ENCODE data around the gene C2CD3. TPM values are rescaled to one million over a fixed set of nuclear protein-coding genes. Genes with fewer than 3 reads are reported as not detected.

Gene C2CD3
- total and polyA plus RNA-seq, 10 of the 15 experiments (the other 5 are each of a cell fraction or from before 2014, with no cell fraction given) = 2.3 to 24.0 (median 16.3) TPM

DNA sequence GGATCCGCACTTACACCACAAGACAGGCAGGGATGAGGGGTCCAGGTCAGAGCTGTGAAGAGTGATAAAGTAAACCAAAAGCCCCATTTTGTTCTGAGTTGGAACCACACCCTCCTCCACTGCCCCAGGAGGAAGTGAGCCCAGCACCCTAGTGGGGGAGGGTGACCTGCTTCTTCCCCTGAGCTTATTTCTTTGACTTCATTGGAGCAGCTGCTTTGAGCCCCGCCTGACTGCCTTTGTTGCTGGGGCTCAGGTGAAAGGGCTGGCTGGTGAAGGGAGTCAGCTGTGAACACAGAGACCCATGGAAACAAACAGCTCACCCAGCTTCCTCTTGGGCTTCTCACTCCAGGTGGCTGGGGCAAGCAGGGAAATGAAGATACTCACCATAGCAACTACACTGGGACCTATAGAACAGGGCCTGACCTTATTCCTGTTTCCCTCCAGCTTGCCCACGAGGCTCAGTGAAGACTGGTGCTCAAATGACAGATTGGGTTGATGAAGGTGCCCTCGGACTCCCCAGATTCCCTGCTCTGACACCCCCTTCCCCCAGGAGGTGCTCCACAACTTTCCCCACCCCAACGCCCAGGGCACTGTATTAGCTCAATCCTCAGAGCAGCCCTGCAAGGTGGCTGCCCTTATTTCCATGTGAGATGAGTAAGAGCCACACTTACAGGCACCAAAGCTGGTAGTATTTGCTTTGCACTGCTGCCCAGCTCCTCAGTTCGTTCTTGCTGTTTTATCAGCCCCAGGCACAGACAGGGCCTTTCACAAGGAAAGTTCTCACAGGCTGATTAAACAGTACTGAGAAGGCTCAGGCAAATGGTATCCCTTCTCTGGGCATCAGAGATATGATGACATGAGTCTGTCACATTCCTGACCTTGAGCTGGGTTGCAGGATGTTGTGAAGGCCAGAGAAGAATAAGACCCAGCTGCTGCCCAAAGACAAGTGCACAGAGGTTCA lies 190.5 kb downstream of the C2CD3 start (continued):
- TF ChIP-seq ZBTB4 (CRISPR knock-in tag; IDR thresholded peaks at IDR 0.05) = no peak
- no peak for TF ChIP-seq BRCA1 (IDR thresholded peaks at IDR 0.05; ENCODE audit: low read depth, low read length)
- TF ChIP-seq, protein P1, sequence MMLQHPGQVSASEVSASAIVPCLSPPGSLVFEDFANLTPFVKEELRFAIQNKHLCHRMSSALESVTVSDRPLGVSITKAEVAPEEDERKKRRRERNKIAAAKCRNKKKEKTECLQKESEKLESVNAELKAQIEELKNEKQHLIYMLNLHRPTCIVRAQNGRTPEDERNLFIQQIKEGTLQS (IDR thresholded peaks at IDR 0.05; ENCODE audit: borderline replicate concordance, extremely low read depth, low read depth, low read length) = no peak
- 0 out of 3 replicates have a peak, but pooled peaks of 1 of the 2 experiments have one; percentile 10 for TF ChIP-seq EGR1 (IDR thresholded peaks at IDR 0.05; ENCODE audit: borderline replicate concordance in 1 of 2, low read depth in 2 of 2, low read length in 2 of 2)
- TF ChIP-seq CUX1 (IDR thresholded peaks at IDR 0.05; ENCODE audit: insufficient replicate concordance, low read depth, low read length) = peak; percentile 75
- TF ChIP-seq CREB1 (IDR thresholded peaks at IDR 0.05; ENCODE audit: low read depth) = 0 out of 2 replicates have a peak, but pooled peaks have one; percentile 71
- TF ChIP-seq CBFB (IDR thresholded peaks at IDR 0.05; ENCODE audit: low read depth) = 0 out of 2 replicates have a peak, but pooled peaks have one; percentile 22
- TF ChIP-seq SIN3A (IDR thresholded peaks at IDR 0.05; ENCODE audit: low read depth, low read length) = 0 out of 2 replicates have a peak, but pooled peaks have one; percentile 68
- TF ChIP-seq SRF (IDR thresholded peaks at IDR 0.05; ENCODE audit: low read depth in 2 of 2, low read length in 2 of 2) = no peak
- TF ChIP-seq, protein P2, sequence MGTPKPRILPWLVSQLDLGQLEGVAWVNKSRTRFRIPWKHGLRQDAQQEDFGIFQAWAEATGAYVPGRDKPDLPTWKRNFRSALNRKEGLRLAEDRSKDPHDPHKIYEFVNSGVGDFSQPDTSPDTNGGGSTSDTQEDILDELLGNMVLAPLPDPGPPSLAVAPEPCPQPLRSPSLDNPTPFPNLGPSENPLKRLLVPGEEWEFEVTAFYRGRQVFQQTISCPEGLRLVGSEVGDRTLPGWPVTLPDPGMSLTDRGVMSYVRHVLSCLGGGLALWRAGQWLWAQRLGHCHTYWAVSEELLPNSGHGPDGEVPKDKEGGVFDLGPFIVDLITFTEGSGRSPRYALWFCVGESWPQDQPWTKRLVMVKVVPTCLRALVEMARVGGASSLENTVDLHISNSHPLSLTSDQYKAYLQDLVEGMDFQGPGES (IDR thresholded peaks at IDR 0.05) = no peak
- TF ChIP-seq TAF1 (IDR thresholded peaks at IDR 0.05; ENCODE audit: borderline replicate concordance, low read depth, low read length) = peak; percentile 62; the same call in 1 of the 2 replicates
- no peak for TF ChIP-seq FOS (IDR thresholded peaks at IDR 0.05; ENCODE audit: borderline replicate concordance, extremely low read depth, insufficient read length)
- no peak for TF ChIP-seq MYC (IDR thresholded peaks at IDR 0.05; ENCODE audit: insufficient read depth, insufficient read length, insufficient replicate concordance, low read length, severe bottlenecking)
- TF ChIP-seq CHD2 (IDR thresholded peaks at IDR 0.05; ENCODE audit: borderline replicate concordance, low read depth, low read length) = peak; percentile 93
- no peak for TF ChIP-seq STAT3 (IDR thresholded peaks at IDR 0.05; ENCODE audit: low read depth, low read length)
- TF ChIP-seq PBX3 (IDR thresholded peaks at IDR 0.05; ENCODE audit: insufficient replicate concordance, low read depth, low read length) = peak; percentile 45
